HEK293T (cell line): Measurements from ENCODE around the gene SLC10A7.
A peak's percentile ranks its signal among the peaks of the same experiment; 100 is the strongest.

Experiments used
- CTCF ChIA-PET: fragments of 350-600 bp; formaldehyde crosslinking; extraction: SDS; loops from one replicate; lab custom pipeline; 2021; ENCODE audit warnings: antibody characterized with exemption, inconsistent platforms; lab: Yijun Ruan, JAX
- POLR2A ChIA-PET: fragments of 350-600 bp; formaldehyde crosslinking; extraction: SDS; loops from one replicate; lab custom pipeline; 2020; ENCODE audit warnings: antibody characterized with exemption, inconsistent platforms; lab: Yijun Ruan, JAX
- DNase-seq: peaks from one replicate; pipeline ENCODE4 v3.0.0; 2012; ENCODE audit warnings: mixed read lengths; ENCODE audit errors: extremely low spot score
- ARNT ChIP-seq: fragments of 450-650 bp; IDR thresholded peaks from 2 replicates; pipeline ENCODE4 v1.6.1; 2017; ENCODE audit warnings: mild to moderate bottlenecking
- BHLHE40 ChIP-seq: fragments of 450-650 bp; IDR thresholded peaks from 2 replicates; pipeline ENCODE4 v1.6.1; 2016; ENCODE audit warnings: mild to moderate bottlenecking, moderate library complexity, borderline replicate concordance
- CTBP1 ChIP-seq: fragments of 450-650 bp; IDR thresholded peaks from 2 replicates; pipeline ENCODE4 v1.6.1; 2016; ENCODE audit warnings: borderline replicate concordance
- ELF4 ChIP-seq: fragments of 450-650 bp; IDR thresholded peaks from 2 replicates; pipeline ENCODE4 v1.6.1; 2017; ENCODE audit warnings: antibody characterized with exemption
- FOXA1 ChIP-seq: fragments of 450-650 bp; IDR thresholded peaks from 2 replicates; pipeline ENCODE4 v1.6.1; 2016; ENCODE audit warnings: mild to moderate bottlenecking
- FOXK2 ChIP-seq: fragments of 450-650 bp; IDR thresholded peaks from 2 replicates; pipeline ENCODE4 v1.6.1; 2016; ENCODE audit warnings: mild to moderate bottlenecking
- FOXM1 ChIP-seq: fragments of 450-650 bp; IDR thresholded peaks from 2 replicates; pipeline ENCODE4 v1.6.1; 2017; ENCODE audit warnings: mild to moderate bottlenecking, borderline replicate concordance
- HDGF ChIP-seq: fragments of 450-650 bp; IDR thresholded peaks from 2 replicates; pipeline ENCODE4 v1.6.1; 2017; ENCODE audit warnings: antibody characterized with exemption, borderline replicate concordance
- L3MBTL2 ChIP-seq: fragments of 450-650 bp; conservative IDR thresholded peaks from 2 replicates; pipeline ENCODE4 v1.6.1; 2016; ENCODE audit warnings: mild to moderate bottlenecking
- LEF1 ChIP-seq: fragments of 450-650 bp; IDR thresholded peaks from 2 replicates; pipeline ENCODE4 v1.6.1; 2017; ENCODE audit warnings: mild to moderate bottlenecking, borderline replicate concordance
- NFRKB ChIP-seq: fragments of 450-650 bp; IDR thresholded peaks from 2 replicates; pipeline ENCODE4 v1.6.1; 2016; ENCODE audit warnings: mild to moderate bottlenecking, moderate library complexity
- PKNOX1 ChIP-seq: fragments of 450-650 bp; IDR thresholded peaks from 2 replicates; pipeline ENCODE4 v1.6.1; 2016
- SP1 ChIP-seq: fragments of 450-650 bp; IDR thresholded peaks from 2 replicates; pipeline ENCODE4 v1.6.1; 2017
- SUZ12 ChIP-seq: fragments of 450-650 bp; IDR thresholded peaks from 2 replicates; pipeline ENCODE4 v1.6.1; 2016; ENCODE audit warnings: mild to moderate bottlenecking
- TARDBP ChIP-seq: fragments of 450-650 bp; IDR thresholded peaks from 2 replicates; pipeline ENCODE4 v1.6.1; 2016
- ZNF384 ChIP-seq: fragments of 450-650 bp; IDR thresholded peaks from 2 replicates; pipeline ENCODE4 v1.6.1; 2016

The SLC10A7 gene

GRCh38 chr4:146472404-146472803 lies 49.3 kb downstream of the SLC10A7 start:
- POLR2A ChIA-PET: interaction anchor here (0.8 kb wide), 1 partner anchor 10 kb away, joined by 3 read pairs; no protein-coding TSS in a partner anchor
- DNase-seq: peak; percentile 35
- CTCF ChIA-PET: interaction anchor here (1.1 kb wide), 1 partner anchor 45 kb away, joined by 3 read pairs; no protein-coding TSS in a partner anchor
- TF ChIP-seq FOXM1 (no peak), PKNOX1 (peak; percentile 85), ARNT (no peak), ZNF384 (peak; percentile 88)

- no peak for DNase-seq
- ChIA-PET CTCF (no interaction called here), POLR2A (no interaction called here)
- TF ChIP-seq TARDBP (no peak), FOXK2 (no peak), SP1 (no peak), FOXA1 (no peak), ELF4 (no peak), FOXM1 (no peak)
Observed at GRCh38 chr4:146470604-146471003, 51.1 kb downstream of the SLC10A7 start.

- ChIA-PET CTCF (no interaction called here), POLR2A (no interaction called here)
- DNase-seq: no peak
- TF ChIP-seq CTBP1: no peak
Observed at GRCh38 chr4:146469022-146469421, 52.7 kb downstream of the SLC10A7 start.

- TF ChIP-seq HDGF (no peak), NFRKB (no peak), L3MBTL2 (no peak), ARNT (no peak), SUZ12 (no peak), LEF1 (no peak), FOXA1 (no peak), ZNF384 (no peak), BHLHE40 (no peak), CTBP1 (no peak), FOXK2 (no peak), FOXM1 (no peak), ELF4 (no peak), SP1 (no peak), PKNOX1 (no peak), TARDBP (no peak)
- DNase-seq: no peak
- ChIA-PET CTCF (no interaction called here), POLR2A (no interaction called here)
Observed at GRCh38 chr4:146465628-146466027, 56.1 kb downstream of the SLC10A7 start.

GRCh38 chr4:146462251-146462650 lies 59.5 kb downstream of the SLC10A7 start:
- POLR2A ChIA-PET: interaction anchor here (0.6 to 1.3 kb wide), 2 partner anchors 10 to 729 kb away, joined by 3 read pairs; no protein-coding TSS in a partner anchor
- CTCF ChIA-PET: no interaction called here
- DNase-seq: no peak
- TF ChIP-seq BHLHE40 (no peak), CTBP1 (no peak), ARNT (no peak), TARDBP (no peak), FOXA1 (no peak), SUZ12 (no peak), ZNF384 (no peak), LEF1 (no peak), ELF4 (no peak), L3MBTL2 (no peak)

- no peak for TF ChIP-seq FOXA1
- DNase-seq: no peak
- CTCF ChIA-PET: no interaction called here
- POLR2A ChIA-PET: no interaction called here
Observed at GRCh38 chr4:146458594-146458993, 63.1 kb downstream of the SLC10A7 start.

GRCh38 chr4:146456681-146457080 lies 65.1 kb downstream of the SLC10A7 start:
- no peak for TF ChIP-seq NFRKB
- POLR2A ChIA-PET: no interaction called here

GRCh38 chr4:146453181-146453807 lies 68.4 kb downstream of the SLC10A7 start:
- no peak for DNase-seq
- TF ChIP-seq FOXK2 (no peak), NFRKB (no peak), PKNOX1 (peak; percentile 64), HDGF (no peak), BHLHE40 (no peak), CTBP1 (no peak), ZNF384 (no peak), SP1 (no peak)
- CTCF ChIA-PET: no interaction called here
- POLR2A ChIA-PET: no interaction called here

More at GRCh38 chr4:146456681-146457080, 65.1 kb downstream of the SLC10A7 start:
- CTCF ChIA-PET: no interaction called here
- no peak for DNase-seq
